GM18498 (cell line): ENCODE measurements around the gene DLAT.
"Not testable (repeated sequence)": the region's sequence is repeated elsewhere in the genome, so short reads cannot be mapped to it uniquely, and the experiment has no call there.

ENCODE experiments used
- ATAC-seq: cut with Tn5 transposase; IDR thresholded peaks from one replicate; pipeline ENCODE4 v1.9.1; 2021; ENCODE audit warnings: mild to moderate bottlenecking, moderate library complexity; ENCODE audit not compliant: unreplicated experiment

The DLAT gene

GRCh38 chr11:112046647-112047046 is 21.4 kb downstream of the DLAT start:
- not testable (repeated sequence) for ATAC-seq

GRCh38 chr11:112048256-112048655 is 23.0 kb downstream of the DLAT start:
- not testable (repeated sequence) for ATAC-seq

GRCh38 chr11:112049777-112050176 is 24.6 kb downstream of the DLAT start:
- ATAC-seq, result no peak

GRCh38 chr11:112050721-112051120 is 25.5 kb downstream of the DLAT start:
- peak; percentile 85 for ATAC-seq

GRCh38 chr11:112051768-112052167 is 26.6 kb downstream of the DLAT start:
- peak; percentile 46 for ATAC-seq

- ATAC-seq, result no peak
These were observed 32.0 kb downstream of the DLAT start for GRCh38 chr11:112057170-112057569.

GRCh38 chr11:112058103-112058502 is 32.9 kb downstream of the DLAT start:
- no peak for ATAC-seq

- no peak for ATAC-seq
These were observed 37.7 kb downstream of the DLAT start for GRCh38 chr11:112062923-112063322.

- peak; percentile 89 for ATAC-seq
These were observed 49.0 kb downstream of the DLAT start, which contains the start of the genes NKAPD1 and PIH1D2 for GRCh38 chr11:112073941-112074811. Gene NKAPD1, plus strand, starts transcription at chr11:112074299. Its CDS starts 1,276 bp downstream, at chr11:112075575. Gene PIH1D2, minus strand, starts transcription at chr11:112074017. Its CDS starts 843 bp downstream, at chr11:112073174.

GRCh38 chr11:112082729-112083128 is 57.5 kb downstream of the DLAT start:
- ATAC-seq, result no peak

GRCh38 chr11:112085822-112086421 is 60.7 kb downstream of the DLAT start:
- ATAC-seq, result peak; percentile 50

- peak; percentile 88 for ATAC-seq
These were observed 61.4 kb downstream of the DLAT start, which contains the start of the genes SDHD and TIMM8B for GRCh38 chr11:112086422-112087191. Gene SDHD, plus strand, starts transcription at chr11:112086873. Its CDS starts 35 bp downstream, at chr11:112086908. Gene TIMM8B, minus strand, starts transcription at chr11:112086756. Its CDS starts 33 bp downstream, at chr11:112086723.

GRCh38 chr11:112087212-112087611 is 62.0 kb downstream of the DLAT start:
- ATAC-seq, result no peak

GRCh38 chr11:112095302-112095701 is 70.1 kb downstream of the DLAT start:
- ATAC-seq, result not testable (repeated sequence)

- no peak for ATAC-seq
These were observed 71.0 kb downstream of the DLAT start for GRCh38 chr11:112096194-112096593.

GRCh38 chr11:112097734-112098528 is 72.7 kb downstream of the DLAT start:
- ATAC-seq, result no peak

GRCh38 chr11:112100462-112100861 is 75.3 kb downstream of the DLAT start:
- ATAC-seq, result no peak

GRCh38 chr11:112103446-112103845 is 78.2 kb downstream of the DLAT start:
- ATAC-seq, result no peak

GRCh38 chr11:112106070-112106469 is 80.9 kb downstream of the DLAT start:
- no peak for ATAC-seq
